WTC11 (cell line): ENCODE measurements around the gene CBFB. TPM values are rescaled to one million over a fixed set of nuclear protein-coding genes. Genes with fewer than 3 reads are reported as not detected.

Experiments
- ATAC-seq: fragments of 200-7000 bp; cut with Tn5 transposase; 2 replicates; pipeline ENCODE4 v1.10.0; 2021; ENCODE audit warnings: mild to moderate bottlenecking, moderate library complexity
- CTCF ChIA-PET: fragments of 300-600 bp; sonication (Branson Sonifier 250); formaldehyde crosslinking; loops from one replicate; lab custom pipeline; 2021; ENCODE audit warnings: antibody characterized with exemption; lab: Charles Lee
- POLR2A ChIA-PET: fragments of 350-600 bp; sonication (Branson Sonifier 250); formaldehyde crosslinking; loops from one replicate; lab custom pipeline; 2021; ENCODE audit warnings: antibody characterized with exemption; lab: Charles Lee
- DNase-seq: peaks from one replicate; pipeline ENCODE4 v3.0.0; 2021; ENCODE audit warnings: low spot score
- H3K27ac Mint-ChIP-seq: 2 replicates; pipeline ENCODE4 v1.8.0; 2021; ENCODE audit warnings: mixed read lengths
- H3K27me3 Mint-ChIP-seq: 2 replicates; pipeline ENCODE4 v1.8.0; 2021; ENCODE audit warnings: low read depth, mild to moderate bottlenecking, moderate library complexity, mixed read lengths
- H3K36me3 Mint-ChIP-seq: 2 replicates; pipeline ENCODE4 v1.8.0; 2021; ENCODE audit warnings: mixed read lengths
- H3K4me1 Mint-ChIP-seq: 2 replicates; pipeline ENCODE4 v1.8.0; 2022; ENCODE audit warnings: mixed read lengths
- H3K4me3 Mint-ChIP-seq: 2 replicates; pipeline ENCODE4 v1.8.0; 2021; ENCODE audit warnings: mild to moderate bottlenecking, moderate library complexity, mixed read lengths
- H3K9me3 Mint-ChIP-seq: 2 replicates; pipeline ENCODE4 v1.8.0; 2021; ENCODE audit warnings: mixed read lengths
- FOXK1 ChIP-seq: sonication (generic); formaldehyde crosslinking; IDR thresholded peaks from 2 replicates; pipeline ENCODE4 v1.8.0; 2022; ENCODE audit warnings: mild to moderate bottlenecking, moderate library complexity, missing genetic modification reagents
- GTF2I ChIP-seq: fragments of 250-450 bp; sonication (Bioruptor Pico); conservative IDR thresholded peaks from 2 replicates; pipeline ENCODE4 v1.4.0; 2021; ENCODE audit warnings: mild to moderate bottlenecking
- HMGXB4 ChIP-seq: sonication (generic); formaldehyde crosslinking; IDR thresholded peaks from 2 replicates; pipeline ENCODE4 v1.8.1; 2023; ENCODE audit warnings: mild to moderate bottlenecking, moderate library complexity, missing genetic modification reagents
- MXD4 ChIP-seq: fragments of 250-450 bp; sonication (Bioruptor Pico); IDR thresholded peaks from 2 replicates; pipeline ENCODE4 v1.8.0; 2021; ENCODE audit warnings: mild to moderate bottlenecking, moderate library complexity, borderline replicate concordance
- NFE2L1 ChIP-seq: sonication (generic); formaldehyde crosslinking; IDR thresholded peaks from 2 replicates; pipeline ENCODE4 v1.8.1; 2023; ENCODE audit warnings: missing genetic modification reagents
- NR1H2 ChIP-seq: sonication (generic); formaldehyde crosslinking; IDR thresholded peaks from 2 replicates; pipeline ENCODE4 v1.9.0; 2021; ENCODE audit warnings: mild to moderate bottlenecking, moderate library complexity, missing genetic modification reagents
- RORB ChIP-seq: fragments of 250-450 bp; sonication (Bioruptor Pico); IDR thresholded peaks from 2 replicates; pipeline ENCODE4 v1.9.0; 2021; ENCODE audit warnings: mild to moderate bottlenecking
- SOX15 ChIP-seq: fragments of 250-450 bp; sonication (Bioruptor Pico); IDR thresholded peaks from 2 replicates; pipeline ENCODE4 v1.9.0; 2021; ENCODE audit warnings: mild to moderate bottlenecking
- TCF7 ChIP-seq: sonication (generic); formaldehyde crosslinking; IDR thresholded peaks from 2 replicates; pipeline ENCODE4 v1.8.0; 2022; ENCODE audit warnings: mild to moderate bottlenecking, low read depth, missing genetic modification reagents, moderate library complexity
- TEAD1 ChIP-seq: sonication (generic); formaldehyde crosslinking; IDR thresholded peaks from 2 replicates; pipeline ENCODE4 v1.8.0; 2022; ENCODE audit warnings: mild to moderate bottlenecking, missing genetic modification reagents
- ZNF138 ChIP-seq: sonication (generic); formaldehyde crosslinking; conservative IDR thresholded peaks from 2 replicates; pipeline ENCODE4 v1.8.1; 2022; ENCODE audit warnings: mild to moderate bottlenecking, moderate library complexity, missing genetic modification reagents
- ZNF232 ChIP-seq: sonication (generic); formaldehyde crosslinking; IDR thresholded peaks from 2 replicates; pipeline ENCODE4 v1.8.0; 2022; ENCODE audit warnings: mild to moderate bottlenecking, missing genetic modification reagents
- ZNF263 ChIP-seq: sonication (generic); formaldehyde crosslinking; IDR thresholded peaks from 2 replicates; pipeline ENCODE4 v1.8.1; 2022; ENCODE audit warnings: low read depth, mild to moderate bottlenecking, moderate library complexity, missing genetic modification reagents
- ZNF281 ChIP-seq: sonication (generic); formaldehyde crosslinking; IDR thresholded peaks from 2 replicates; pipeline ENCODE4 v1.8.0; 2023; ENCODE audit warnings: mild to moderate bottlenecking, missing genetic modification reagents
- total RNA-seq: library from RNA; stranded (reverse); gene quantifications from 3 replicates; pipeline ENCODE4 v1.2.3, GENCODE V29; 2021
- TF ChIP-seq, protein P1 (sequence below): fragments of 250-450 bp; sonication (Bioruptor Pico); conservative IDR thresholded peaks from 2 replicates; pipeline ENCODE4 v1.9.0; 2021; ENCODE audit warnings: mild to moderate bottlenecking

Gene CBFB
- total RNA-seq, 1 experiment from 2014 or later, result 36.9 TPM

- ATAC-seq, result no peak
- no peaks in the 10 kb centered on the region for H3K9me3 Mint-ChIP-seq
- POLR2A ChIA-PET, result no interaction called here
Observed at GRCh38 chr16:67052399-67052798, 23.4 kb downstream of the CBFB start.

DNA sequence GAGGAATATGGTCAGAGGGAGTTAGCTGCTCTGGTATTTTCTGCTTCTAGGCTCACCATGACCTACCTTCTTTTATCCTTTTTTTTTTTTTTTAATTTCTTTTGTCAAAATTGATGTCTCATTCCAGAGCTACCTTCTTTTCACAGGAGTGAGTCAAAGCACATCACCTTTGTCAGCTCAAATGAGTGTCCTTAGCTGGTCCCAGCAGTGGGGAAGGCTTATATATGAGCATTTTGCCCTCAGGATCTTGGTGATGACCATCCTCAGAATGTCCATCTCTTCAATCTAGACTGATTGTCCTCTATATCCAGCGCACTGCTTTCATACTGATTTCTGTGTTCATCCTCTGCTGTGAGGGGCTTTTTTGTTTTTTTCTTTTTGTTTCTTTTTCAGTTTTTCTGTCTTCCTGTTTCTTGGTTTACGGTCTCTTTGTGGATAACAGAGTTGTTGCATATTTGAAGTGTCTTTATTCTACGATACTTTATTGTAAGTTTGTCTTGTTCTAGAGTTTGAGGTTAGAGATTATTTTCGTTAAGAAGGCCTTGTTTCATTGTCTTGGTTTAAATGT lies 24.9 kb downstream of the CBFB start:
- H3K36me3 Mint-ChIP-seq, result 0 out of 2 replicates have a peak, but pooled peaks cover 2% of the 10 kb centered on the region
- CTCF ChIA-PET, result interaction anchor here (1.2 kb wide), 1 partner anchor 36 kb away, joined by 4 read pairs; no protein-coding TSS in a partner anchor
- no peak for ATAC-seq
- H3K27me3 Mint-ChIP-seq, result no peaks in the 10 kb centered on the region
- H3K27ac Mint-ChIP-seq, result no peak overlapping the region; the same call in 1 of the 2 replicates
- DNase-seq, result no peak
- no peak for TF ChIP-seq RORB (CRISPR knock-in tag)
- no peak for TF ChIP-seq NR1H2 (CRISPR knock-in tag)
- no peak for TF ChIP-seq NFE2L1 (CRISPR knock-in tag)
- no peak for TF ChIP-seq TEAD1 (CRISPR knock-in tag)
- TF ChIP-seq ZNF138 (CRISPR knock-in tag), result no peak
- no peak for TF ChIP-seq SOX15 (CRISPR knock-in tag)
- TF ChIP-seq ZNF232 (CRISPR knock-in tag), result no peak
- TF ChIP-seq, protein P1, sequence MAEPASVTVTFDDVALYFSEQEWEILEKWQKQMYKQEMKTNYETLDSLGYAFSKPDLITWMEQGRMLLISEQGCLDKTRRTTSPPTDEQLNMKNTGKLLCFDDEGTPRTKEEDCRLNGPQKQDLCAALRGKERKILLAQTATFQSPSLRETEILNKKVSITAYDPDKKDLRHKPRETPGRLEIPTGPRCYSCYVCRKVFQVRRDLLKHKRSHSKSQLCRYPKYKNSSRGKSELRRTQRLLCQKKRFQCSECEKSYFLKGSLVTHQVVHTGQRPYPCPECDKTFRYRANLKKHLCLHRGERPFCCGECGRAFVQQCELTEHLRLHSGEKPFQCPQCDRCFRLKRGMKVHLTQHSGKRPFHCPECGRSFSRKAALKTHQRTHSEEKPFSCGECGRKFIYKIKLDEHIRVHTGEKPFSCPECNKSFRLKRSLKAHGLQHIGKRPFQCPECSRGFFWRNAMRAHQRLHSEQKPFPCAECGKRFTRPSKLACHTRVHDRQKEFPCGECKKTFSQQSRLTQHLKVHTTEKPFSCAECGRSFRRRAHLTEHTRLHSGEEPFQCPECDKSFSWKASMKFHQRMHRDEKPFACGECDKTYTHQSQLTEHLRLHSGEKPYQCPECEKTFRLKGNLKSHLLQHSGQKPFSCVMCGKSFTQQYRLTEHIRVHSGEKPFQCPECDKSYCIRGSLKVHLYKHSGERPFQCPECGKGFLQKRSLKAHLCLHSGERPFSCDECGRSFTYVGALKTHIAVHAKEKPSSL (CRISPR knock-in tag), result no peak
- TF ChIP-seq MXD4 (CRISPR knock-in tag), result no peak
- TF ChIP-seq, all 79 proteins: peak for 0
- no peaks in the 10 kb centered on the region for H3K4me1 Mint-ChIP-seq
- POLR2A ChIA-PET, result interaction anchor here (0.6 kb wide), 1 partner anchor 176 kb away, joined by 4 read pairs; no protein-coding TSS in a partner anchor
- no peak overlapping the region for H3K4me3 Mint-ChIP-seq
- no peaks in the 10 kb centered on the region for H3K9me3 Mint-ChIP-seq

More at GRCh38 chr16:67052399-67052798, 23.4 kb downstream of the CBFB start:
- Mint-ChIP-seq H3K27me3 (no peaks in the 10 kb centered on the region), H3K36me3 (0 out of 2 replicates have a peak, but pooled peaks cover 2% of the 10 kb centered on the region), H3K4me3 (no peak overlapping the region), H3K27ac (no peak overlapping the region), H3K4me1 (no peaks in the 10 kb centered on the region)
- no peak for DNase-seq
- CTCF ChIA-PET, result interaction anchor here (1.0 kb wide), 1 partner anchor 117 kb away, joined by 3 read pairs; no protein-coding TSS in a partner anchor
- TF ChIP-seq TCF7 (CRISPR knock-in tag) (no peak), ZNF232 (CRISPR knock-in tag) (no peak), ZNF263 (no peak)

DNA sequence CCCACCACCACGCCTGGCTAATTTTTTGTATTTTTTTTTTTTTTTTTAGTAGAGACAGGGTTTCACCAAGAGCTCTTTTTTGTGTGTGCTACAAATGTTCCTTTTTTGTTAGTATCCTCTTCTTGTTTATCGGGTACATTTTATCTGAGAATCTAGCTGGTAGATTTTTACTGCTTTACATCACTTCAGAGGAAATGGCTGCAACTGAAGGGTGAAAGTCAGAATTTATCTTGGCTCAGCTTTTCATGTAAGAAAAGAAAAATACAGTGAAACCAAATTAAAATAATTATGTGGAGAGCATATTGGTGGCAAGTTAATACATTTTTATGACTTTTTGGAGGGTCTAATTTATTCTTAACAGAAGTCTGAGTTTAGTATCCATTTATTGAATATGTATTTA lies 26.0 kb downstream of the CBFB start:
- Mint-ChIP-seq H3K27me3 (no peaks in the 10 kb centered on the region), H3K9me3 (no peaks in the 10 kb centered on the region), H3K4me1 (no peaks in the 10 kb centered on the region), H3K36me3 (0 out of 2 replicates have a peak, but pooled peaks cover 2% of the 10 kb centered on the region), H3K4me3 (no peak overlapping the region), H3K27ac (no peak overlapping the region)
- CTCF ChIA-PET, result interaction anchor here (1.1 kb wide), 1 partner anchor 13 kb away, joined by 4 read pairs; no protein-coding TSS in a partner anchor
- ATAC-seq (no peak), DNase-seq (no peak)
- POLR2A ChIA-PET, result interaction anchor here (0.5 kb wide), 1 partner anchor 1980 kb away, joined by 4 read pairs; no protein-coding TSS in a partner anchor
- TF ChIP-seq HMGXB4 (CRISPR knock-in tag) (no peak), FOXK1 (CRISPR knock-in tag) (no peak), ZNF281 (CRISPR knock-in tag) (no peak), GTF2I (CRISPR knock-in tag) (no peak), NFE2L1 (CRISPR knock-in tag) (no peak)
